Body of pancreas (tissue), 4 donors: ENCODE data around the gene HADHB. TPM values are rescaled to one million over a fixed set of nuclear protein-coding genes. Genes with fewer than 3 reads are reported as not detected.
A peak's percentile ranks its signal among the peaks of the same experiment; 100 is the strongest.

Experiments
- ATAC-seq: fragments of 150-250 bp; one replicate; pipeline ENCODE4 v1.9.1; 2016
- DNase-seq, 4 donors: peaks; one replicate each; pipeline ENCODE4 v3.0.0-alpha.2; 2019
- H3K27ac ChIP-seq, 4 donors: fragments of 200-600 bp; sonication (generic); 1 replicate in 3 of 4; 2 replicates in 1 of 4; pipeline versions ENCODE4 v1.5.1 to v1.6.1; 2016 to 2019; ENCODE audit warnings: mild to moderate bottlenecking in 1 of 4, mixed read lengths in 1 of 4, moderate library complexity in 1 of 4
- H3K27me3 ChIP-seq, 2 donors: fragments of 200-600 bp; sonication (generic); one replicate each; pipeline ENCODE4 v1.6.0; 2016; ENCODE audit warnings: mild to moderate bottlenecking in 1 of 2
- H3K36me3 ChIP-seq, 2 donors: fragments of 200-600 bp; sonication (generic); replicated peaks in 1 of 2; 2 replicates each; pipeline ENCODE4 v1.5.1; 2016; ENCODE audit warnings: low read depth in 2 of 2; ENCODE audit not compliant: insufficient read depth in 1 of 2
- H3K4me1 ChIP-seq: fragments of 200-600 bp; sonication (generic); one replicate; pipeline ENCODE4 v1.6.0; 2016
- H3K4me3 ChIP-seq, 2 donors: fragments of 200-600 bp; sonication (generic); 1 replicate in 1 of 2; 2 replicates in 1 of 2; pipeline ENCODE4 v1.5.1; 2016 to 2019
- H3K9me3 ChIP-seq, 3 donors: fragments of 200-600 bp; sonication (generic); 1 replicate in 2 of 3; 2 replicates in 1 of 3; pipeline ENCODE4 v1.5.1; 2016
- CTCF ChIP-seq, 7 experiments: fragments of 450-650 bp in 4 of 7; fragments of 200-600 bp in 3 of 7; sonication (generic) in 3 of 7; IDR thresholded peaks; one replicate each; pipeline ENCODE4 v1.5.1; 2016 to 2019; ENCODE audit warnings: antibody characterized with exemption in 7 of 7
- POLR2A ChIP-seq, 3 donors: fragments of 450-650 bp; IDR thresholded peaks; one replicate each; pipeline ENCODE4 v1.6.1; 2016; ENCODE audit warnings: antibody characterized with exemption in 3 of 3, mild to moderate bottlenecking in 2 of 3
- WGBS, 2 donors: methylation state at CpG; one replicate each; pipeline ENCODE4 v1.1.5; 2017; 5-methylcytosine and 5-hydroxymethylcytosine counted together
- intact Hi-C: fragments of 100-400 bp; cut with DNase I; formaldehyde crosslinking; loops from one replicate; pipeline ENCODE4 v1.15.1; 2023
- total RNA-seq, 2 donors: library from RNA; depleted of rRNA; stranded (reverse); fragments of >200 nt; gene quantifications; one replicate each; pipeline ENCODE4 v1.1.0, GENCODE V29; 2016

HADHB gene
- total RNA-seq, result 100 to 1,000 TPM; 108 to 127 TPM

- peaks cover 57% of the 10 kb centered on the region for H3K4me1 ChIP-seq
- no peaks in the 10 kb centered on the region for H3K36me3 ChIP-seq
- no peaks in the 10 kb centered on the region for H3K27me3 ChIP-seq
- DNase-seq (peak; percentile 90 to 93 (median 93)), ATAC-seq (peak; percentile 91)
- intact Hi-C loops, result no loop called here
- peak in 4 of 7 experiments; percentile 40 to 57 (median 44) for TF ChIP-seq CTCF (IDR thresholded peaks at IDR 0.05)
- TF ChIP-seq POLR2A (IDR thresholded peaks at IDR 0.05), result peak; percentile 87 to 95 (median 94)
- H3K4me3 ChIP-seq, result peak within 1 kb of the TSS; percentile 80 to 94
- 0 to 3% methylated on average over 6 to 63 of the region's 63 CpGs for WGBS, 2 donors
- H3K9me3 ChIP-seq, result no peaks in the 10 kb centered on the region
- peak within 1 kb of the TSS; percentile 96 to 99 (median 98) for H3K27ac ChIP-seq
Measured at GRCh38 chr2:26244309-26245230, at the start of gene HADHB, which contains the start of gene HADHA. HADHB (plus strand) TSS chr2:26244939; CDS start chr2:26254255, 9,316 bp downstream. HADHA (minus strand) TSS chr2:26244632; CDS start chr2:26244596, 36 bp downstream.

- no peaks in the 10 kb centered on the region for H3K9me3 ChIP-seq
- intact Hi-C loops, result no loop called here
- H3K27me3 ChIP-seq, result no peaks in the 10 kb centered on the region
- no peak for DNase-seq
- WGBS, 2 donors, result 71 to 74% methylated on average over 12 of the region's 12 CpGs
- no peak overlapping the region for H3K27ac ChIP-seq
- peaks cover 34 to 38% of the 10 kb centered on the region in 2 donors for H3K36me3 ChIP-seq
- TF ChIP-seq CTCF (IDR thresholded peaks at IDR 0.05) (no peak), POLR2A (IDR thresholded peaks at IDR 0.05) (no peak)
- ATAC-seq, result no peak
- no peaks in the 10 kb centered on the region for H3K4me1 ChIP-seq
- H3K4me3 ChIP-seq, result no peak overlapping the region
Measured at GRCh38 chr2:26195040-26195984, 49.4 kb upstream of the HADHB start.

GRCh38 chr2:26196683-26197418 is 47.9 kb upstream of the HADHB start:
- no peaks in the 10 kb centered on the region for H3K4me1 ChIP-seq
- no peak for TF ChIP-seq POLR2A (IDR thresholded peaks at IDR 0.05)
- no peak for TF ChIP-seq CTCF (IDR thresholded peaks at IDR 0.05)
- peaks cover 34 to 41% of the 10 kb centered on the region in 2 donors for H3K36me3 ChIP-seq
- intact Hi-C loops, result no loop called here
- WGBS, 2 donors, result 84% methylated on average over 9 of the region's 9 CpGs
- H3K27ac ChIP-seq, result no peak overlapping the region
- DNase-seq, result no peak
- no peak for ATAC-seq
- no peak overlapping the region for H3K4me3 ChIP-seq
- H3K9me3 ChIP-seq, result no peaks in the 10 kb centered on the region
- no peaks in the 10 kb centered on the region for H3K27me3 ChIP-seq

- no peaks in the 10 kb centered on the region for H3K9me3 ChIP-seq
- no peaks in the 10 kb centered on the region for H3K27me3 ChIP-seq
- no peak overlapping the region for H3K27ac ChIP-seq
- WGBS, 2 donors, result 87 to 90% methylated on average over 4 of the region's 4 CpGs
- intact Hi-C loops, result no loop called here
- TF ChIP-seq POLR2A (IDR thresholded peaks at IDR 0.05), result no peak
- TF ChIP-seq CTCF (IDR thresholded peaks at IDR 0.05), result no peak
- H3K4me3 ChIP-seq, result no peak overlapping the region
- H3K36me3 ChIP-seq, result peaks cover 27 to 40% of the 10 kb centered on the region in 2 donors
- H3K4me1 ChIP-seq, result no peaks in the 10 kb centered on the region
- ATAC-seq (no peak), DNase-seq (no peak)
Measured at GRCh38 chr2:26197516-26197915, 47.2 kb upstream of the HADHB start.
